LHCN-M2 (cell line): ENCODE results near the gene ZNF385D. TPM values are rescaled to one million over a fixed set of nuclear protein-coding genes. Genes with fewer than 3 reads are reported as not detected.
"Not testable (repeated sequence)": the region's sequence is repeated elsewhere in the genome, so short reads cannot be mapped to it uniquely, and the experiment has no call there.

ENCODE experiments used
- DNase-seq: peaks from one replicate; pipeline ENCODE4 v3.0.0-alpha.2; 2012; ENCODE audit warnings: low read depth
- total RNA-seq: library from RNA; depleted of rRNA; stranded (reverse); fragments of >200 nt; gene quantifications from 2 replicates; pipeline ENCODE4 v1.2.3, GENCODE V29; 2014

Gene ZNF385D
- total RNA-seq, 1 experiment from 2014 or later, result 10.6 TPM

- DNase-seq, result peak; percentile 46
Observed at GRCh38 chr3:21390136-21390535, 360.9 kb downstream of the ZNF385D start.

GRCh38 chr3:21387142-21387826, 363.7 kb downstream of the ZNF385D start:
- not testable (repeated sequence) for DNase-seq

- not testable (repeated sequence) for DNase-seq
Observed at GRCh38 chr3:21378036-21378435, 373.0 kb downstream of the ZNF385D start.

GRCh38 chr3:21377071-21377769, 373.8 kb downstream of the ZNF385D start:
- no peak for DNase-seq

GRCh38 chr3:21372316-21372715, 378.7 kb downstream of the ZNF385D start:
- DNase-seq, result no peak
